Measurements from ENCODE around the gene KCNQ1OT1.

Gene KCNQ1OT1

GRCh38 chr11:2670541-2671100 lies 29.2 kb downstream of the KCNQ1OT1 start:
- TF ChIP-seq EZH2 (optimal IDR thresholded peaks at IDR 0.05; ENCODE audit: low read depth, low read length), result no peak
- TF ChIP-seq EZH2phosphoT487 (IDR thresholded peaks at IDR 0.05; ENCODE audit: low read length), result no peak
- TF ChIP-seq, protein P1, sequence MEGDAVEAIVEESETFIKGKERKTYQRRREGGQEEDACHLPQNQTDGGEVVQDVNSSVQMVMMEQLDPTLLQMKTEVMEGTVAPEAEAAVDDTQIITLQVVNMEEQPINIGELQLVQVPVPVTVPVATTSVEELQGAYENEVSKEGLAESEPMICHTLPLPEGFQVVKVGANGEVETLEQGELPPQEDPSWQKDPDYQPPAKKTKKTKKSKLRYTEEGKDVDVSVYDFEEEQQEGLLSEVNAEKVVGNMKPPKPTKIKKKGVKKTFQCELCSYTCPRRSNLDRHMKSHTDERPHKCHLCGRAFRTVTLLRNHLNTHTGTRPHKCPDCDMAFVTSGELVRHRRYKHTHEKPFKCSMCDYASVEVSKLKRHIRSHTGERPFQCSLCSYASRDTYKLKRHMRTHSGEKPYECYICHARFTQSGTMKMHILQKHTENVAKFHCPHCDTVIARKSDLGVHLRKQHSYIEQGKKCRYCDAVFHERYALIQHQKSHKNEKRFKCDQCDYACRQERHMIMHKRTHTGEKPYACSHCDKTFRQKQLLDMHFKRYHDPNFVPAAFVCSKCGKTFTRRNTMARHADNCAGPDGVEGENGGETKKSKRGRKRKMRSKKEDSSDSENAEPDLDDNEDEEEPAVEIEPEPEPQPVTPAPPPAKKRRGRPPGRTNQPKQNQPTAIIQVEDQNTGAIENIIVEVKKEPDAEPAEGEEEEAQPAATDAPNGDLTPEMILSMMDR (IDR thresholded peaks at IDR 0.05; ENCODE audit: low read length), result no peak
- H2AFZ ChIP-seq (ENCODE audit: low read length), result no peak overlapping the region
- H3K4me2 ChIP-seq (ENCODE audit: low read depth, low read length), result no peak overlapping the region
- H3K4me3 ChIP-seq (ENCODE audit: low read length), result no peak overlapping the region
- no peaks in the 10 kb centered on the region for H3F3A ChIP-seq (ENCODE audit: insufficient read depth, low read length)
- no peaks in the 10 kb centered on the region for H3K9me2 ChIP-seq (replicated peaks; ENCODE audit: insufficient read depth, low read length)
- H3K36me3 ChIP-seq (replicated peaks; ENCODE audit: insufficient read depth, low read length), result no peaks in the 10 kb centered on the region
- no peaks in the 10 kb centered on the region for H3K79me2 ChIP-seq (ENCODE audit: low read length)
- no peaks in the 10 kb centered on the region for H3K4me1 ChIP-seq (ENCODE audit: low read length)
- DNase-seq, result no peak
- no peaks in the 10 kb centered on the region for H3K9me3 ChIP-seq (replicated peaks; ENCODE audit: insufficient read depth, low read length)
- H3K9ac ChIP-seq (ENCODE audit: low read length), result no peak overlapping the region
- no peaks in the 10 kb centered on the region for H3K27me3 ChIP-seq (replicated peaks; ENCODE audit: insufficient read depth, low read length)
- no peaks in the 10 kb centered on the region for H4K20me1 ChIP-seq (ENCODE audit: insufficient read depth, low read length)
- H3K27ac ChIP-seq (ENCODE audit: low read length), result no peak overlapping the region

DNA sequence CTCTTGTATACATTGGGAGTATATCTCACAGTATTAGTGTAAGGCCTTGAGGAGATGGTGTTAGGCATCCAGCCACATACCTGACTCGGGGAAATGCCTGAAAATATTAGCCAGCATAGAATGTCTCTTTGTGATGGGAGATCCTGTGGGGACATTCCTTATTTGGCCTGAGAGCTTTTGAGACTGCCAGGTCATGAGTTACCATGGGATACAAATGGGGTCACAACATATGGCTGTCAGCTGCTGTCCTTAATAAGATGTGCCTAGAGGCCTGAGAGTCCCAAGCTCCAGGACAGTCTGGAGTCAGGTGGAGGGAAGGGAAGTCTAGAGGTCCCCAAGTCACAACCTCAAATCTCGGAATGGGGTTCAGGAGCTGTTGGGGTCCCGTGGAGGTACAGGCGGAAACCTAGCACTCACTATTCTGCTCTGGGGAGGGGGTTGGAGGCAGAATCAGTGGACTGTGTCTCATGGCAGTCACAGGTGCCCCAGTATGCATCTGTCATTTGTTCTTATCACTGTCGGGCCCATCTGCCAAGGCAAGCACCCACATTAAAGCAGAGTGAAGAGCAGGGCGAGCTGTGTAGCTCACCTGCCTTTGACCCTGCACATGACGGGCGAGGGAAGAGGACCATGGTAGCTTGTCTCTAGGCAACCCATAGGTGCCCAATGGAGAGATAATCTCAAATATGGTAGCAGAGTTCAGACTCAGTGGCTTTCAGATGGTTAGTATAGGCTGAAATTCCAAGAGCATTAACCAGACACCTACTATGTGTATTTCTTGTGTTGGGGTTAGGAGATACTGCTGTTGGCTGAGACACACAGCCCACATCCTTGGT lies 29.9 kb downstream of the KCNQ1OT1 start:
- TF ChIP-seq EZH2 (optimal IDR thresholded peaks at IDR 0.05; ENCODE audit: low read depth, low read length) (no peak), EZH2phosphoT487 (IDR thresholded peaks at IDR 0.05; ENCODE audit: low read length) (no peak)
- TF ChIP-seq, protein P1 (IDR thresholded peaks at IDR 0.05; ENCODE audit: low read length), result no peak
- no peak overlapping the region for H3K27ac ChIP-seq (ENCODE audit: low read length)
- H3K4me3 ChIP-seq (ENCODE audit: low read length), result no peak overlapping the region
- no peaks in the 10 kb centered on the region for H3K27me3 ChIP-seq (replicated peaks; ENCODE audit: insufficient read depth, low read length)
- H4K20me1 ChIP-seq (ENCODE audit: insufficient read depth, low read length), result no peaks in the 10 kb centered on the region
- no peak overlapping the region for H2AFZ ChIP-seq (ENCODE audit: low read length)
- no peaks in the 10 kb centered on the region for H3K9me3 ChIP-seq (replicated peaks; ENCODE audit: insufficient read depth, low read length)
- DNase-seq, result no peak
- H3K4me1 ChIP-seq (ENCODE audit: low read length), result no peaks in the 10 kb centered on the region
- no peaks in the 10 kb centered on the region for H3K79me2 ChIP-seq (ENCODE audit: low read length)
- no peak overlapping the region for H3K4me2 ChIP-seq (ENCODE audit: low read depth, low read length)
- no peaks in the 10 kb centered on the region for H3F3A ChIP-seq (ENCODE audit: insufficient read depth, low read length)
- H3K9me2 ChIP-seq (replicated peaks; ENCODE audit: insufficient read depth, low read length), result no peaks in the 10 kb centered on the region
- H3K9ac ChIP-seq (ENCODE audit: low read length), result no peak overlapping the region
- no peaks in the 10 kb centered on the region for H3K36me3 ChIP-seq (replicated peaks; ENCODE audit: insufficient read depth, low read length)

GRCh38 chr11:2668876-2669275 lies 30.9 kb downstream of the KCNQ1OT1 start:
- H3K9ac ChIP-seq (ENCODE audit: low read length), result no peak overlapping the region
- H3F3A ChIP-seq (ENCODE audit: insufficient read depth, low read length), result no peaks in the 10 kb centered on the region
- H3K27ac ChIP-seq (ENCODE audit: low read length), result no peak overlapping the region
- H3K4me3 ChIP-seq (ENCODE audit: low read length), result no peak overlapping the region
- H3K4me2 ChIP-seq (ENCODE audit: low read depth, low read length), result no peak overlapping the region
- no peaks in the 10 kb centered on the region for H3K36me3 ChIP-seq (replicated peaks; ENCODE audit: insufficient read depth, low read length)
- no peak for TF ChIP-seq EZH2 (optimal IDR thresholded peaks at IDR 0.05; ENCODE audit: low read depth, low read length)
- TF ChIP-seq EZH2phosphoT487 (IDR thresholded peaks at IDR 0.05; ENCODE audit: low read length), result no peak
- TF ChIP-seq, protein P1 (IDR thresholded peaks at IDR 0.05; ENCODE audit: low read length), result no peak
- no peaks in the 10 kb centered on the region for H3K79me2 ChIP-seq (ENCODE audit: low read length)
- H4K20me1 ChIP-seq (ENCODE audit: insufficient read depth, low read length), result no peaks in the 10 kb centered on the region
- no peaks in the 10 kb centered on the region for H3K4me1 ChIP-seq (ENCODE audit: low read length)
- no peaks in the 10 kb centered on the region for H3K9me3 ChIP-seq (replicated peaks; ENCODE audit: insufficient read depth, low read length)
- H2AFZ ChIP-seq (ENCODE audit: low read length), result no peak overlapping the region
- H3K27me3 ChIP-seq (replicated peaks; ENCODE audit: insufficient read depth, low read length), result no peaks in the 10 kb centered on the region
- H3K9me2 ChIP-seq (replicated peaks; ENCODE audit: insufficient read depth, low read length), result no peaks in the 10 kb centered on the region
- DNase-seq, result no peak
